GM12874 (cell line): ENCODE results near the gene UBE3B.

Experiments
- CTCF ChIP-seq: IDR thresholded peaks from 2 replicates; pipeline ENCODE4 v1.5.1; 2011; ENCODE audit warnings: low read depth, mild to moderate bottlenecking, control low read depth, low read length, moderate library complexity; ENCODE audit not compliant: insufficient read depth

UBE3B gene

GRCh38 chr12:109451400-109451799, 26.0 kb upstream of the UBE3B start:
- no peak for TF ChIP-seq CTCF

GRCh38 chr12:109452489-109452888, 24.9 kb upstream of the UBE3B start:
- TF ChIP-seq CTCF = no peak

GRCh38 chr12:109455706-109456105, 21.7 kb upstream of the UBE3B start:
- no peak for TF ChIP-seq CTCF

GRCh38 chr12:109458086-109458485, 19.3 kb upstream of the UBE3B start:
- no peak for TF ChIP-seq CTCF

GRCh38 chr12:109458771-109459208, 18.6 kb upstream of the UBE3B start:
- TF ChIP-seq CTCF = no peak

GRCh38 chr12:109459247-109459646, 18.2 kb upstream of the UBE3B start:
- no peak for TF ChIP-seq CTCF

- no peak for TF ChIP-seq CTCF
Observed at GRCh38 chr12:109460538-109460937, 16.9 kb upstream of the UBE3B start.

GRCh38 chr12:109461049-109461845, 16.2 kb upstream of the UBE3B start:
- no peak for TF ChIP-seq CTCF
